GM20431 (cell line): ENCODE measurements around the gene NCS1.

Source experiments
- in situ Hi-C: fragments of 300-500 bp; cut with MseI, MboI; formaldehyde crosslinking; loops from one replicate; pipeline ENCODE4 v1.15.0; 2020; ENCODE audit warnings: low sequenced_read_pairs; ENCODE audit not compliant: unreplicated experiment

NCS1 gene

GRCh38 chr9:130234340-130235260 is 62.4 kb downstream of the NCS1 start:
- in situ Hi-C loops: loop anchor here (10.0 to 25.0 kb wide), 2 partner anchors 130 to 372 kb away; no protein-coding TSS in a partner anchor

DNA sequence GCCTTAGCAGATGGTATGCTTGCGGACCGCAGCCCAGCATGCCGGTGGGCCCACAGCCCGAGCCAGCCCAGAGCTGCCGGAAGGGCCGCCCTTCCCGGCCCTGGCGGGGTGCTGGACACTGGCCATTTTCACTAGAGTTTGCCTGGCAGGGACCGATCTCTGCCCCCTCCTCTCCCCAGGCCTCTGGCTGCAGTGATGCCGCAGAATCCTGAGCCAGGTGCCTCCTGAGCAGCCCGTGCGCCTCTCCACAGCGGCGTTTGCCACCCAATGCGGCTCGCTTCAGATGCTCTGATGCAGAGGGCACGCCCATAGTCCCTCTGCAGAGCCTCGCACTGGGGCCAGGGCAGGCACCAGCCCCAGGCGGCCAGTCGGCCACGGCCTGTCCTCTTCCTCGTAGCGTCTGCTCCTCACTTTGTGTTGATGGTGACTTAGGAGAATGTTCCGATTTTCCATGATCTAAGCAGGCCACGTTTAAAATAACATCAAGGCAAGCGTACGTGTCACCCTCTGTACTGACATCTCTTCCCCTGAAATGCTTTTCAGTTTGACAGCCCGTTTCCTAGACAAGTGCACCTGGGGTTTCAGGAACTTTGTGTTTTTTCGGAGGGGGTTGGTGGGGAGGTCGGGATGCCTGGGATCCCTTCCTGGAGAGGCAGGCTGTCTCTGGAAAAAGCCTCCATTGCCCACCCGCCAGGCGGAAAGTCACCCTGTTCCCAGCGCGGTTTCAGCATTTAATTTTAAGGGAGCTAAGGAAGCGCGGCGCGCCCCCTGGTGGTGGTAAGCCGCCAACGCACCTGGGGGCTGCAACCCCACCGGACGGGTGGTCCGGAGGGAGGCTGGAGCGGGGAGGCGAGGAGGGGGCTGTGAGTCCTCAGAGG is 63.6 kb downstream of the NCS1 start:
- in situ Hi-C loops: loop anchor here (10.0 to 25.0 kb wide), 2 partner anchors 131 to 373 kb away; no protein-coding TSS in a partner anchor

DNA sequence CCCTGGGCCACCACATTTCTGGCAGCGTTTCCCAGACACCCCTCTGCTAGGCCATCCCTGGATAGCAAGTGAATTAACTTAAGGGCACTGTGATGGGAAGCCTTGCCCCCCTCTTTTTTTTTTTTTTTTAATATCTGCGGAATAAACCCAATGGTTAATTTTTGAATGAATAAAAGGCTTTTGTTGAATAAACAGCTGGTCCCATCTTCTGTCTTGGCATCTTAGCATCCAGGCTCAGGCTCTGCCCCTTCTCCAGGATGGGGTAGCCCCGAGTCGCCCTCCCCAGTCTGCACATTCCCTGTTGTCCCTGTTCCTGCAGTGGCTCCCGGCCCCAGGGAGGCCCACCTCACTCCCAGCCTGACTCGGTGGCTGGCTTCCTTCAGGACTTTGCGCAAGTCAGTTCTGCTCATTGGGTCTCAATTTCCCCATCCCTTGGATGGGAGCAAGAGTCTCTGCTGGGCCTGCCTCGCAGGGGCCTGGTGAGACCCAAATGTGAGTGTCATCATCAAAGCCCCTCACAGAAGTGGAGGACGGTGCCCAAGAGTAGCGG is 64.3 kb downstream of the NCS1 start:
- in situ Hi-C loops: loop anchor here (10.0 to 25.0 kb wide), 2 partner anchors 132 to 374 kb away; no protein-coding TSS in a partner anchor

- in situ Hi-C loops: loop anchor here (10.0 to 25.0 kb wide), 2 partner anchors 132 to 375 kb away; no protein-coding TSS in a partner anchor
Observed at GRCh38 chr9:130237076-130237475, 64.9 kb downstream of the NCS1 start.

- in situ Hi-C loops: loop anchor here (10.0 to 25.0 kb wide), 2 partner anchors 133 to 376 kb away; no protein-coding TSS in a partner anchor
Observed at GRCh38 chr9:130237763-130238524, 65.7 kb downstream of the NCS1 start.

DNA sequence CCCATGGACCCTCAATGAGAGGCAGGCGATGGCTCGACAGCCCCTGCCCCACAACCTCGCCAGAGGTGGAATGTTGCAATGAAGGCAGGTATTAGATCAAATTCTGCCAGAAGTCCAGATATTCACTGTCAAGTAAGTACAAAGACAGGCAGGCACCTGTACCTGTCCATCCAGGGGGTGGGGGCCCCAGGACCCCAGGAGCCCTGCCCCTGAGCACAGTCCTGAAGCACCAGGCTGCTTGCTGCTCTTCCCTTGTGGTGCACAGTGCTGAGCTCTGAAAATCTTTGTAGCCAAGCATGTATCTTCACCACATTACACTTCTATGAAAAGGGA is 67.1 kb downstream of the NCS1 start:
- in situ Hi-C loops: loop anchor here (10.0 to 25.0 kb wide), 2 partner anchors 135 to 377 kb away; no protein-coding TSS in a partner anchor

- in situ Hi-C loops: loop anchor here (10.0 to 25.0 kb wide), 2 partner anchors 135 to 377 kb away; no protein-coding TSS in a partner anchor
Observed at GRCh38 chr9:130239741-130240241, 67.6 kb downstream of the NCS1 start.

GRCh38 chr9:130240410-130241197 is 68.4 kb downstream of the NCS1 start:
- in situ Hi-C loops: loop anchor here (25.0 kb wide), 1 partner anchor 378 kb away; no protein-coding TSS in a partner anchor

- in situ Hi-C loops: loop anchor here (25.0 kb wide), 1 partner anchor 379 kb away; no protein-coding TSS in a partner anchor
Observed at GRCh38 chr9:130241198-130241535, 69.0 kb downstream of the NCS1 start.

DNA sequence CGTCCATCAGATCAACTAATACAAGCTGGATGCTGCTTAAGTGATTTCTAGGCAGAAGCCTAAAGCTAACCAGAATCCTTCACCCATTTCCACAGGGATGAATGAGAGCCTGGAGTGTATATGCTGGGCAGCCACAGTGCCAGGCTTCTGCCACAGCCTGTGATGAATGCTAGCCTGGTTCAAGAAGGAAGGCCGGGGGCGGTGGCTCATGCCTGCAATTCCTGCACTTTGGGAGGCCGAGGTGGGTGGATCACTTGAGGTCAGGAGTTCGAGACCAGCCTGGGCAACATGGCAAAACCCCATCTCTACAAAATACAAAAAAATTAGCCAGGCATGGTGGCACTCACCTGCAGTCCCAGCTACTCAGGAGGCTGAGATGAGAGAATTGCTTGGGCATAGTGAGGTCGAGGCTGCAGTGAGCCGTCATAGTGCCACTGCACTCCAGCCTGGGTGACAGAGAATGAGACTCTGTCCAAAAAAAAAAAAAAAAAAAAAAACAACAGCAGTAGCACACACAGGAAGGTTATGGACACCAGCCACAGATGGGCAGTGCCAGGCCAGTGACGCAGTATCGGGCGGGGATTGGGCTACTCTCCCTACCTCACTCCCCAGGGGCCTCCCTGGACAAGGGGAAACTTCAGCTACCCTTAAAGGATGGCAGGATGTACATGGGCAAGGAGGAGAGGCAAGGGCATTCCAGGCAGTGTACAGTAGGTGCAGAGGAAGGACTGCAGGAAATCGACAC is 70.2 kb downstream of the NCS1 start:
- in situ Hi-C loops: loop anchor here (25.0 kb wide), 1 partner anchor 380 kb away; no protein-coding TSS in a partner anchor

DNA sequence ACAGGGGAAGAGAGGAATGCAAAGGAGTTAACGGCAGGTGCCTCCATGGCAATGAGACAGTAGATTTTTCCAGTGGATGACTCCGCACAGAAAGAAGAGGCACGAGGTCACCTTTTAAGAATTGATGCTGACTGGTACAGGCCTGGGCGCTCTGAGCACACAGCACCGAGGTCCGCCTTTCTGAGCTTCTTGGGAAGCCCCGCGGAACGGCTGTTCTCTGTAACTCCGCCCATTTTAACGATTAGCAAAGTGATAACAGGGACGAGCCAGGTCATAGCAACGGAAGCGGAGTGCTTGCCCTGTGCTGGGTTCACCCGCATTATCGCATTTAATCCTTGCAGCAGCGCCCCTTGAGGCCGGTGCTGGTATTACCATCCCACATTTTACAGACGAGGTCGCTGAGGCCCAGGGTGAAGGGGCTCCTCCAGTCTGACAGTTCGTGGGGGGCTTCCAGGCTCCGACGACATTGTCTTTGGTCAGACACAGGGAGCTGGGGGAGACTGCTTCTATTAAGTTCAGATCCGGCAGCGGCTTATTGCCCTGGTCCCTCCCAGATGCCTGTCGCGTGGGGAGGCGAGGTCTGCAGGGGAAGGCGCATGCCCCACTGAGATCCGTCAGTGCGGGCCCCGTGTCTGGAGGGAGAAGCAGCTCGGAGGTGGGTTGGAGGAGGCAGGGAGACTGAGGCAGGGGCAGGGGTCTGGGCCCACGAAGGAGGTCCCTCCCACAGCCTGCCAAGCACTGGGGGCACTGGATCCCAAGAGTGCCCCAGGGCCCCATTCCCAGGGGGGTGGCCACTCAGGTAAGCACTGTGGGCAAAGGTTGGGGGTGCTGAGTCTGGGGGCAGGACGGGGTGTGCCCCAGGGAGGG is 71.0 kb downstream of the NCS1 start:
- in situ Hi-C loops: loop anchor here (25.0 kb wide), 1 partner anchor 381 kb away; no protein-coding TSS in a partner anchor

GRCh38 chr9:130243882-130244170 is 71.6 kb downstream of the NCS1 start:
- in situ Hi-C loops: loop anchor here (25.0 kb wide), 1 partner anchor 382 kb away; no protein-coding TSS in a partner anchor

DNA sequence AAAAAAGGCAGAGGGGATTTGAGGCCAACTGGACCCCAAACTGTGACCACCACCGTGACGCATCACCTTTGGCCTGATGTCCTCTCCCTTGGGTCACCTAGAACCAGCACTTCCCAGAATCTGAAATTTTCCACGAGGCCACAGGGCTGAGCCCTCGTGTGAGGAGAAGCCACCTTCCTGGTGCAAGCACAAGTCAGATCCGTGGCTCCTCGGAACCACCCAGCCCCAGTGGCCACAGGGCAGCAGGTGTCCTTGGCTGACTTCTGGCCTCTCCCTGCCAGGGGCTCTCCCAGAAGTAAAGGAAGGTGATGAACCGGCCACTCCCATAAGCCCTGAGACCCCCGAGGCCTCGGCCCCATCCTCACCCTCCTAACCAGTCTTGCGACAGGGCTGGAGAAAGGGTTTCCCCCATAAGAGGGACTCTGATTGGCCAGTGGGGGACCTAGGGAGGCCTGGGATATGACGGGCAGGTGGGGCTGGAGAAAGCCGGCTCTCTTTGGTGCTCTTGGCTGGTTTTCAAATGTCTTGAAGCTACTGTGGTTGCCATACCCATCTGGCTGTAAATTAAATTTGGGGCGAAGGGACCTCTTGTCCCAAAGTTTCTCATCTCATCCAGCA is 72.5 kb downstream of the NCS1 start:
- in situ Hi-C loops: loop anchor here (25.0 kb wide), 1 partner anchor 382 kb away; no protein-coding TSS in a partner anchor

DNA sequence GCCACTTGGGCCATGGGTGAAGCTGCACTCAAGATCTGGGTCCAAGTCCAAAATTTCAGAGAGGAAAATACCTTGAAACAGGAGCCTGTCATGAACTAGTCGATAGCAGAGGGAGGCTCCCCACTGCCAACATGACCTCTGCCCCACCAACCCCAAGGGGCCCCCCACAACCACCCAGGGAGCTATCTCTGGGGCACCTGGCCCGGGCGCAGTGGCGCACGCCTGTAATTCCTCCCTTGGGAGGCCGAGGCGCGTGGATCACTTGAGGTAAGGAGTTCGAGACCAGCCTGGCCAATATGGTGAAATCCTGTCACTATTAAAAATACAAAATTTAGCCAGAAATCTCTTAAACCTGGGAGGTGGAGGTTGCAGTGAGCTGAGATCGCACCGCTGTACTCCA is 73.3 kb downstream of the NCS1 start:
- in situ Hi-C loops: loop anchor here (25.0 kb wide), 1 partner anchor 383 kb away; no protein-coding TSS in a partner anchor

DNA sequence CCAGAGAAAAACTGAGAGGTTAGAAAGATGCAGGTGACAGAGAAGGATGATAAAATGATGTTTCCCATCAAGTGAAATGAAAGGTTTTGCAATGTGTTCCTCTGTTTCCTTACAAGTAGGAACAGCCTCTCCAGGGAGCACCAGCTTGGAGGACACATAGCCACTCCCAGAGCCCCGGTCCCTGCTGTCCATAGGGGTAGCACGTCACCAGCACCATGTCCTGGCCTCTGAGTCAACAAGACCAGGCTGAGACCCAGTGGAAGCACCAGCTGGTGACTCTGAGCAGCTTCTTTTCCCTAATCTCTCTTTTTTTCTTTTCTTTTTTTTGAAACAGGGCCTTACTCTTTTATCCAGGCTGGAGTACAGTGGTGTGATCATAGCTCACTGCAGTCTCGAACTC is 73.9 kb downstream of the NCS1 start:
- in situ Hi-C loops: loop anchor here (25.0 kb wide), 1 partner anchor 384 kb away; no protein-coding TSS in a partner anchor
